Measurements from ENCODE around the gene TRIM75.
"Not testable (repeated sequence)": the region's sequence is repeated elsewhere in the genome, so short reads cannot be mapped to it uniquely, and the experiment has no call there.

The TRIM75 gene

GRCh38 chr4:165053645-165054044 lies at the start of gene TRIM75:
TSS of gene TRIM75 (plus strand) at chr4:165053866. CDS start at chr4:165059148, 5,282 bp downstream.
- DNase-seq, result no peak

GRCh38 chr4:165005352-165005925 lies 48.2 kb upstream of the TRIM75 start:
- DNase-seq, result no peak

DNA sequence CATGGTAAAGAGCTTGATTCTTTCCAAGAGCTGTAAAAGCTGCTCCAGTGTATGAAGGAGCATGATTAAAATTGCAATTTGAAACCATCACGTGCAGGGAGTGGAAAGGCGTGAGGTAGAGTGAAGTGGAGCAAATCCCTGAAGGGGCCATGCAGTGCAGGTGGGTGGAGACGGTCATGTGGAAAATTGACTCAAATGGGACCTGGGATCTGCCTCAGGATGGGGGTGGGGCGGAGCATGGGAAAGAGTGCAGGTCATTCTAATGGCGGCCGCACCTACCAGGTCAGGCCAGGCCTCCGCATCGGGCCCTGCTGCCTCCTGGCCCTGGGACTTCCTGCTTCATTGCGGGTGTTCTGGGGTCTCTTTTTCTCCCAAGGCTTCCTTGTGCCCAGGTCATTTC lies 47.2 kb upstream of the TRIM75 start:
- DNase-seq, result no peak

DNA sequence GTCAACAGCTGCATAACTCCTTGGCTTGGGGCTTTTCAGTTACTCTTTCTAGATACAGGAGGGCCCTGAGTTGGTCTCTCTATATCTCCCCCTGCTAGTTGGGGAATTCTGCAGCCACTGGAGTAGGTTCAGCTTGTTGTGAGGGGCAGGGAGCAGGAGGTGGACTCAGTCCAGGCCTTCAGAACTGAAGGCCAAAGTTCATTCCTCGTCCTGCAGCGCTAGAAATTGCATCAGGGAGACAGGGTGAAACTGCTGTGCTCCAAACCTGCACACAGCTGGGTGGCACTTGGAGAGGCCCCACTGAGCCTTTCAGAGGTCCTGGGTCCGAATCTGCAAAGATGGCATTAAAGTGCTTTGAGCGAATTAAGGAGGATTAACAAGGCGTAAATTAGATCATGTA lies 46.8 kb upstream of the TRIM75 start:
- no peak for DNase-seq

- DNase-seq, result no peak
These were observed 44.0 kb upstream of the TRIM75 start for GRCh38 chr4:165009493-165010227.

DNA sequence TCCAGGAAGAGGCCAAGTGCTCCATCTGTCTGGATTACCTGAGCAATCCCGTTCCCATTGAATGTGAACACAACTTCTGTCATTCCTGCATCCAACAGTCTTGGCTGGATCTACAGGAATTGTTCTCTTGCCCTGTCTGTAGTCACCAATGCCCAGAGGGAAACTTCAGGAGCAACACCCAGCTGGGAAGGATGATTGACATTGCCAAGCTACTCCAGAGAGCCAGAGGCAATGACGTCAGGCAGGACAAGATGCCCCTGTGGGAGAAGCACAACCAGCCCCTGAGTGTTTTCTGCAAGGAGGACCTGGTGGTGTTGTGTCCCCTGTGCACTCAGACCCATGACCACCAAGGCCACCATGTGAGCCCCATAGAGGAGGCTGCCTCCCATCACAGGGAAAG lies 43.2 kb upstream of the TRIM75 start:
- no peak for DNase-seq

DNA sequence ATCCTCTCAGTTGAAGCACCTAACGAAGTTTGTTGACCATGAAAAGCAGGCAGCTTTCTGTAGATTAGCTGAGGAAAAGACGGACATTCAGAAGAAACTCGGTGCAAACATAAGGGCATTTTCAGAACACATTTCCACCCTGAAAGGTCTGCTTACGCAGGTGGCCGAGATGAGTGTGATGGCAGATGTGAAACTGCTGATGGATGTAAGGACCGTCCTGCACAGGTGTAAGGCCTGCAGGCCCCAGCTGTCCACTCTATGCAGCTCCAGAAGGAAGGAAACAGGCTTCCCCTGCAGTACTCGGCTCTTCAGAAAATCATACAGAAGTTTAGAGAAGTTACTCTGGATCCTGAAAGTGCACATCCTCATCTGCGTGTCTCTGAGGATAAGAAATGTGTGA lies 42.7 kb upstream of the TRIM75 start:
- no peak for DNase-seq

- DNase-seq, result no peak
These were observed 42.3 kb upstream of the TRIM75 start for GRCh38 chr4:165011403-165011802.

GRCh38 chr4:165013691-165014090 lies 40.0 kb upstream of the TRIM75 start:
- no peak for DNase-seq

GRCh38 chr4:165016971-165017370 lies 36.7 kb upstream of the TRIM75 start:
- no peak for DNase-seq

DNA sequence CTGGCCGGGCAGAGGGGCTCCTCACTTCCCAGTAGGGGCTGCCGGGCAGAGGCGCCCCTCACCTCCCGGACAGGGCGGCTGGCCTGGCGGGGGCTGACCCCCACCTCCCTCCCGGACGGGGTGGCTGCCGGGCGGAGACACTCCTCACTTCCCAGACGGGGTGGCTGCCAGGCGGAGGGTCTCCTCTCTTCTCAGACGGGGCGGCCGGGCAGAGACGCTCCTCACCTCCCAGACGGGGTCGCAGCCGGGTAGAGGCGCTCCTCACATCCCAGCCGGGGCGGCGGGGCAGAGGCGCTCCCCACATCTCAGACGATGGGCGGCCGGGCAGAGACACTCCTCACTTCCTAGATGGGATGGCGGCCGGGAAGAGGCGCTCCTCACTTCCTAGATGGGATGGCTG lies 33.7 kb upstream of the TRIM75 start:
- not testable (repeated sequence) for DNase-seq

DNA sequence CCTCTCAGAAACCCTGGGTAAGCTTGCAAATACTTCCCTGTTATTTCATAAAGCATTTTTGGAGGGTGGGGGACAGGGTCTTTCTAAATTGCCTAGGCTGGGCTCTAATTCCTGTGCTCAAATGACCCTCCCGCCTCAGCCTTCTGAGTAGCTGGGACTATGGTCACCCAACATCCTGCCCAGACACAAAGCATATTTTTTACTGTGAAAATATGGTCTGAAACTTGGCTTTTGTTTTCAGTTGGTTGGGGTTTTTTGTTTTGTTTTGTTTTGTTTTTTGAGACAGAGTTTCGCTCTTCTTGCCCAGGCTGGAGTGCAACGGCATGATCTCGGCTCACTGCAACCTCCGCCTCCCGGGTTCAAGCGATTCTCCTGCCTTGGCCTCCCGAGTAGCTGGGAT lies 27.9 kb upstream of the TRIM75 start:
- not testable (repeated sequence) for DNase-seq

- no peak for DNase-seq
These were observed 25.8 kb upstream of the TRIM75 start for GRCh38 chr4:165027762-165028402.

- no peak for DNase-seq
These were observed 22.0 kb upstream of the TRIM75 start, which contains the start of gene TRIM60 for GRCh38 chr4:165031436-165032211. TSS of gene TRIM60 (plus strand) at chr4:165031999. CDS start at chr4:165040073, 8,074 bp downstream.

- no peak for DNase-seq
These were observed 5.5 kb upstream of the TRIM75 start for GRCh38 chr4:165048170-165048569.

- no peak for DNase-seq
These were observed 1.0 kb upstream of the TRIM75 start for GRCh38 chr4:165052627-165053026.

GRCh38 chr4:165055601-165056000 lies 1.9 kb downstream of the TRIM75 start:
- DNase-seq, result no peak

GRCh38 chr4:165058666-165059065 lies 5.0 kb downstream of the TRIM75 start:
- DNase-seq, result no peak

DNA sequence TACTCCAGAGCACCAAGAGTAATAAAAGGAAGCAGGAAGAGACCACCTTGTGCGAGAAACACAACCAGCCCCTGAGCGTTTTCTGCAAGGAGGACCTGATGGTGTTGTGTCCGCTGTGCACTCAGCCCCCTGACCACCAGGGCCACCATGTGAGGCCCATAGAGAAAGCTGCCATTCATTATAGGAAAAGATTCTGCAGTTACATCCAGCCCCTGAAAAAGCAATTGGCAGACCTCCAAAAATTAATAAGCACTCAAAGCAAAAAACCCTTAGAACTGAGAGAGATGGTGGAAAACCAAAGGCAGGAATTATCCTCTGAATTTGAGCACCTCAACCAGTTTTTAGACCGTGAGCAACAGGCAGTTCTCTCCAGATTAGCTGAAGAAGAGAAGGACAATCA lies 5.7 kb downstream of the TRIM75 start:
- no peak for DNase-seq

GRCh38 chr4:165060938-165061337 lies 7.3 kb downstream of the TRIM75 start:
- no peak for DNase-seq

DNA sequence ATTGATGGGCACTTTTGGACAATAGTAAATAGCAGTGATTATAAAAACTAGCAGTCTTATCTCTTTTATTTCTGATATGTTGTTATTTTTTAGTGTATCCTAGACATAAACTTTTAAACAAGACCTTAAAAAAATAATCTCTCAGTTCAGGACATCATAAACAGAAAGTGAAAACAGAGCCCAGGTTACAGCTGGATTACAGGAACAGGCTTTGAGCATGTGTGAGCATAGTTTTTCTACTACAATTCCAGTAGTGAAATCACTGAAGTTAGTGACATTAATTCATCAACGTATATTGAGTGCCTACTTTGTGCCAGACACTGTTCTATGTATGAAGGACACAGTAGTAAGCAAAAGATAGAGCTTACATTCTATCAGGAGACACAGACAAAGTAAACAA lies 16.9 kb downstream of the TRIM75 start:
- DNase-seq, result no peak

GRCh38 chr4:165073346-165073745 lies 19.7 kb downstream of the TRIM75 start:
- not testable (repeated sequence) for DNase-seq

GRCh38 chr4:165077034-165077578 lies 23.4 kb downstream of the TRIM75 start:
- no peak for DNase-seq
